ENCODE data around the gene CCDC9B. TPM values are rescaled to one million over a fixed set of nuclear protein-coding genes. Genes with fewer than 3 reads are reported as not detected.

The CCDC9B gene
- total and polyA plus RNA-seq, 10 donors: 2.2 to 19.4 (median 7.1) TPM

GRCh38 chr15:40340038-40340739 lies 550 bp downstream of the CCDC9B start:
- intact Hi-C loops (cut with DNase I; ENCODE audit: low total_unique reads): loop anchor here (5.0 kb wide), 1 partner anchor 82 kb away; no protein-coding TSS in a partner anchor
- Histone ChIP-seq H3K27ac (peak overlapping the region; percentile 39 to 88 (median 79)), H3K9me3 (no peaks in the 10 kb centered on the region), H3K27me3 (replicated peaks in 1 of 7) (peaks cover 0 to 13% (median 0%) of the 10 kb centered on the region in 7 donors), H3K4me3 (peak overlapping the region in 5 of 8 donors; percentile 14 to 55 (median 24)), H3K4me1 (peaks cover 9 to 86% (median 54%) of the 10 kb centered on the region in 6 donors), H3K36me3 (no peaks in the 10 kb centered on the region)
- 64 to 78% (median 77%) methylated on average over 9 to 14 of the region's 14 CpGs for WGBS, 5 donors
- DNase-seq: no peak
- TF ChIP-seq CTCF (IDR thresholded peaks at IDR 0.05 in 8 of 11, conservative IDR thresholded peaks at IDR 0.05 in 3 of 11) (no peak), POLR2A (IDR thresholded peaks at IDR 0.05) (no peak), POLR2AphosphoS5 (IDR thresholded peaks at IDR 0.05) (no peak)

- H3K4me1 ChIP-seq: peaks cover 14 to 87% (median 57%) of the 10 kb centered on the region in 6 donors
- DNase-seq: no peak
- H3K36me3 ChIP-seq: no peaks in the 10 kb centered on the region
- peaks cover 0 to 8% (median 0%) of the 10 kb centered on the region in 7 donors for H3K27me3 ChIP-seq (replicated peaks in 1 of 7)
- TF ChIP-seq POLR2AphosphoS5 (IDR thresholded peaks at IDR 0.05): no peak
- peak in 1 of 11 experiments; percentile 15 for TF ChIP-seq CTCF (IDR thresholded peaks at IDR 0.05 in 8 of 11, conservative IDR thresholded peaks at IDR 0.05 in 3 of 11)
- no peak for TF ChIP-seq POLR2A (IDR thresholded peaks at IDR 0.05)
- peak overlapping the region in 2 of 8 donors; percentile 30 to 55 for H3K4me3 ChIP-seq
- H3K27ac ChIP-seq: peak overlapping the region in 7 of 8 donors; percentile 69 to 88 (median 80)
- intact Hi-C loops (cut with DNase I; ENCODE audit: low total_unique reads): loop anchor here (2.0 kb wide), 1 partner anchor 61 kb away; no protein-coding TSS in a partner anchor
- WGBS, 5 donors: 89 to 100% (median 94%) methylated on average over 1 to 7 of the region's 7 CpGs
- H3K9me3 ChIP-seq: no peaks in the 10 kb centered on the region
Measured at GRCh38 chr15:40339621-40339945, 1.2 kb downstream of the CCDC9B start.

- TF ChIP-seq CTCF (IDR thresholded peaks at IDR 0.05 in 8 of 11, conservative IDR thresholded peaks at IDR 0.05 in 3 of 11) (peak in 1 of 11 experiments; percentile 7), POLR2AphosphoS5 (IDR thresholded peaks at IDR 0.05) (no peak)
- peak overlapping the region in 2 of 8 donors; percentile 30 to 55 for H3K4me3 ChIP-seq
- 84 to 91% (median 85%) methylated on average over 7 to 11 of the region's 11 CpGs for WGBS, 5 donors
- H3K9me3 ChIP-seq: no peaks in the 10 kb centered on the region
- peaks cover 19 to 87% (median 57%) of the 10 kb centered on the region in 6 donors for H3K4me1 ChIP-seq
- DNase-seq: no peak
- H3K27me3 ChIP-seq (replicated peaks in 1 of 7): peaks cover 0 to 8% (median 0%) of the 10 kb centered on the region in 7 donors
- H3K27ac ChIP-seq: peak overlapping the region in 5 of 8 donors; percentile 73 to 88 (median 85)
- H3K36me3 ChIP-seq: no peaks in the 10 kb centered on the region
- intact Hi-C loops (cut with DNase I; ENCODE audit: low total_unique reads): loop anchor here (2.0 kb wide), 1 partner anchor 60 kb away; no protein-coding TSS in a partner anchor
Measured at GRCh38 chr15:40338921-40339620, 1.7 kb downstream of the CCDC9B start.

All from spleen (tissue), 11 donors.